T1000 (cell line): ENCODE data around the gene ZNF138.
"Not testable (repeated sequence)": the region's sequence is repeated elsewhere in the genome, so short reads cannot be mapped to it uniquely, and the experiment has no call there.

Experiments
- DNase-seq: peaks from one replicate; lab custom pipeline; 2025; ENCODE audit warnings: mixed read lengths; lab: John Stamatoyannopoulos, UW

The ZNF138 gene

GRCh38 chr7:64838691-64839090, 44.5 kb downstream of the ZNF138 start:
- no peak for DNase-seq

DNA sequence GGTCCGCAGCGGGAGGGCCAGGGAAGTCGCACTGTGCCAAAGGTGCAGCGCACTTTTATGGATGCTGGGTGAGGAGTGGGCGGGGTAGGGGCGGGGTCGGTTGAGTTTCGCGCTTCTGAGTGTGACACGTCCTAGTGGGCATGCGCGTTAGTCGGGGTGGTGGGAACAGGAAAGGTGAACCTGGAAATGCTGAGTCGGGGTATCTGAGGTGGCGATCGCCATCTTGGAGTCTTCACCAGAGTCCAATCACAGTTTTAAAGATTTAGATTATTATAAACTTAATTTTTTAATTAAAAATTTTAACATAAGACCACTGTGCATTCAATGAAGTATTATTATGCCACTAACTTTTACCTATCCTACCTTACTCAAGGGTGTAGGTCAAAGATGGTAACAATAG, 45.7 kb downstream of the ZNF138 start:
- DNase-seq: no peak

GRCh38 chr7:64849250-64849923, 55.2 kb downstream of the ZNF138 start:
- DNase-seq: peak; percentile 90

DNA sequence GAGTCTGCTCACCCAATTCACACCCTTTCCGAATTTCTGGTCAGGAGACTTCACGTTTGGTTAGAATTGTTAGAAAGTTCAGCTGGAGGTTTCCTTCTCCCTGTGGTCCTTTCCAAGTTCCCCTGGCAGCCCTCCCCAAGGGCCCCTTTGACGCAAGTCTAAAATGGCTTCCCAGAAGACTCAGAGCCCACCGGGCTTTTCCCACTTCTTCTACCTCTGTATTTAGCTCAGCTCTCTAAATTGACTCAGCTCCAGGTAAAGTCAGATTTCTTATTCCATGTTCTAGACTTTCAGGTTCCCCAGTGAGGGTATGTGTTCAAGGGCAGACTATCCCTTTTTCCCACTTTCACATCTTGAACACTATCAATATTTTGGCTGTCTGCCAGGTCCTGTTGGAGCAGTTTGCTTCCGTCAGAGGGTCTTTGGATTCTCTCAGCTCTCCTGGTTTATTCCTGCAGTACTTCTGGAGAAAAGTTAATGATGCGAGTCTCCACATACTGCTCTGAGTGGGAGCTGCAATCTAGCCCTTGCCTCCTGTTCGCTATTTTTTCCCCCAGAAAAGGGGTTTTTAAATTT, 55.8 kb downstream of the ZNF138 start:
- no peak for DNase-seq

- DNase-seq: no peak
Measured at GRCh38 chr7:64853679-64854078, 59.5 kb downstream of the ZNF138 start.

GRCh38 chr7:64854969-64855368, 60.7 kb downstream of the ZNF138 start:
- no peak for DNase-seq

- no peak for DNase-seq
Measured at GRCh38 chr7:64863021-64863420, 68.8 kb downstream of the ZNF138 start.

- not testable (repeated sequence) for DNase-seq
Measured at GRCh38 chr7:64863530-64863929, 69.3 kb downstream of the ZNF138 start.

GRCh38 chr7:64863969-64864368, 69.7 kb downstream of the ZNF138 start:
- no peak for DNase-seq

GRCh38 chr7:64867863-64868440, 73.7 kb downstream of the ZNF138 start:
- no peak for DNase-seq

DNA sequence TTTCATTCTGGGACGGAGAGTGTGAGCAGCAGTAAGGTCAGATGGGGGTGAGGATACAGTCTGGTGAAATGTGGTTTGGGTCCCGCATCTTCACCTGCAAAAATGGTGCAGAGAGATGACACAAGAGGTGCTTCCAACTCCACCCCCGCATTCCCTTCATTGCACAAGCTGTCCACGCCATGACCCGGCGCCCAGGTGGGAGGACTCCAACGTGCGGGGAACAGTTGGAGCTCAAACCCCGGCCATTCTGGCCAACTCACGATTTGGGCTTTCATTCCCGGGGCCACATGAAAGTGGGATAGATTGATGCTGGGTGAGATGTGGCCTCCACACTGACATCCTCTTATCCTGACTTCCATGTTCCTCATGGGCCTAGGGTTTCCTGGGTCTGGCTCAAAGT, 74.3 kb downstream of the ZNF138 start:
- no peak for DNase-seq

DNA sequence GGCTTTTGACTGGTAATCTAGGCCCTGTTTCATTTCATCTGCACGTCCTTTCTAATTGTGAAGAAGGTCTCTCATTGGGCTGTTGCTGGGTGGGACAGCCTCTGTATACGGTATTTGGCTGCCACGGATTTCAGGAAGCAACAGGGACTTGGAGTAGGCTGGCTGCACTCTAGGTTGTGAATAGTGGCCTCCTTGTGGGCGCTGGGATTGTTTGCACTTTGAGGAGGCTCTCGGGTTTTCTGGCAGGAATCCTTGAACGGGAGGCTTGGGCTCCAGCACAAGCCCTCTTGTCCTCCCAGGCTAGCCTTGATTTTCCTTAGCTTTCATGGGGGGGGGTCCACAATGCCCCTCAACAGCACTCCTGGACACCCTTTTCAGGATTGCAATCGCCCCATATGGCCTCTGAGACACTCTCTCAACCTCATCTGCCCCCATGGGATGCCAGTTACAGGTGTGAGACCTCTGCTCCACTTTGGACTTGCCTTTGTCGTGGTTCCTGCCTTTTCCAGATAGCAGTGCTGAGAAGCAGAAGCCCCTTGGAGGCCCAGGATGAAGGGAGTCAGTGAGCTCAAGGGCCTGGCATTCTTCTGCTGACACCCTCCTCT, 75.0 kb downstream of the ZNF138 start:
- no peak for DNase-seq

DNA sequence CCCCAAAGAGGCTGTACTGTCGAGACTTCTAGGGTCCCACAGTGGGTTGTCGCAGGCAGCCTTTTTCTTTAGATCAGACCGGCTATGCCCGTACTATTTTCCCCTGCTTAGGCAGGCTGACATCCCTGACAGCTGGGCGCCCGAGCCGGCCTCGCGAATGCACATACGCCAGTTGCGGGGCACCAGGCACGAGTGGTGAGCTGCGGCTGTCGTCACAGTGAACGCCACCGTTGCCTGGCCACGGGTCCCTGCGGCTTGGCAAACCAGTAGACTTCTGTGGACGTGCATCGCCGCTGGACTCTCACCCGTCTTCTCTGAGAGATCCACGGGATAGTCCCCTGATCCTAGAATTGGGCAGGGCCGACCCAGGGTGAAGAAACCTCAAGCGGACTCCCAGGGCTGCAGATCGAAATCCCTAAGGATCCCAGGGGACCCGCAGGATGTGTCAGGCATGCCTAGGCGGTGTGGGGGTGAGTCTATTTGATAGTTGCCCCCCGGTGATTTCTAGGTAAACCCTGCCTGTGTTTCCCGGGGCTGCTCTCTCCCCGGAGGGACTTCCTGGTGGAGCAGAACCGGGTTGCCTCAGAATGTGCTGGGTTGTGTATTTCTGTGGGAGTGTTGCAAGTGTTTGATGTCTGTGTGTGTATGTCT, 75.8 kb downstream of the ZNF138 start:
- DNase-seq: no peak

- no peak for DNase-seq
Measured at GRCh38 chr7:64870656-64871055, 76.4 kb downstream of the ZNF138 start.

DNA sequence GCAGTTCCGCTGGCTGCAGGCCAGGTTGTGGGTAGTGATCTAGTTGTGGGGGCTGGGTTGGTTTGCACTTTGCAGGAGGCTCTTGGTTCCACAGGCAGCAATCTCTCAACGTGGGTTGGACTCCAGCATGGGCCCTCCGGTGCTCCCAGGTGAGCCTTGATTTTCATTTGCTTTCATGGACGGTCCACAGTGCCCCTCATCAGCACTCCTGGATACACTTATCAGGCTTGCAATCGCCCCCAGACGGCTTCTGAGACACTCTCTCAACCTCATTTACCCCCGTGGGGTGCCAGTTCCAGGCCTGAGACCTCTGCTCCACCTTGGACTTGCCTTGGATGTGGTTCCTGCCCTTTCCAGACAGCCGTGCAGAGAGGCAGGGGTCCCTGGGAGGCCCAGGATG, 77.5 kb downstream of the ZNF138 start:
- no peak for DNase-seq

- DNase-seq: no peak
Measured at GRCh38 chr7:64872351-64873154, 78.3 kb downstream of the ZNF138 start.

DNA sequence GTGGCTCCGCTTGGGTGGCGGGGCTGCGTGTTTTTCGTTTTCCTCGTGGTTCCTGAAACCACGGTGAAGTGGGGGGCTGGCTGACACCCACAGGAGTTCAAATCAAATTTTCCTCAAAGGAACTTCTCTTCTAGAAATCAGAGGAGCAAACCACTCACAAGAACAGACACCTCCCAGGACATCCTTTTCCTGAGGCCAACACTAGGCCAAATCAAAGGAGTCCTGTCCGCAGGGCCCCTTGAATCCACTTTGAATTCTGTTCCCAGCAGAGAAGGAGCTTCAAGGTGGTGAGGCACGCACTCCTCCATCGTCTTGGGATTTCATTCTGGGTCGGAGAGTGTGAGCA, 78.9 kb downstream of the ZNF138 start:
- DNase-seq: no peak

GRCh38 chr7:64873517-64873916, 79.3 kb downstream of the ZNF138 start:
- DNase-seq: no peak

DNA sequence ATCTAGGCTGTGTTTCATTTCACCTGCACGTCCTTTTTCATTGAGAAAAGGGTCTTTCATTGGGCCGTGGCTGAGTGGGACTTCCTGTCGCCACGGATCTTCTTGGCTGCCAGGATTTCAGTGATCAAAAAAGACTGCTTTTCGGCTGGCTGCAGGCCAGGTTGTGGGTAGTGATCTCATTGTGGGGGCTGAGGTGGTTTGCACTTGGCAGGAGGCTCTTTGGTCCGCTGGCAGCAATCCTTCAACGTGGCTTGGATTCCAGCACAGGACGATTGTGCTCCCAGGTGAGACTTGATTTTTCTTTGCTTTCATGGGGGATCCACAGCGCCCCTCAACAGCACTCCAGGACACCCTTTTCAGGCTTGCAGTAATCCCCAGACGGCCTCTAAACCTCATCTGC, 79.9 kb downstream of the ZNF138 start:
- peak; percentile 3 for DNase-seq

GRCh38 chr7:64874562-64875250, 80.5 kb downstream of the ZNF138 start:
- no peak for DNase-seq

- no peak for DNase-seq
Measured at GRCh38 chr7:64875258-64875657, 81.0 kb downstream of the ZNF138 start.
